NCI-H1105 (cell line): ENCODE results near the gene PCAT7.
"Not testable (repeated sequence)": the region's sequence is repeated elsewhere in the genome, so short reads cannot be mapped to it uniquely, and the experiment has no call there.

ENCODE experiments used
- DNase-seq: peaks from one replicate; lab custom pipeline; 2025; lab: John Stamatoyannopoulos, UW

Gene PCAT7

GRCh38 chr9:94554439-94555331, at the start of gene PCAT7:
Gene PCAT7, plus strand, starts transcription at chr9:94555083.
- peak; percentile 63 for DNase-seq

GRCh38 chr9:94506370-94506769, 48.5 kb upstream of the PCAT7 start:
- DNase-seq, result not testable (repeated sequence)

GRCh38 chr9:94507531-94508258, 47.2 kb upstream of the PCAT7 start:
- DNase-seq, result no peak

- no peak for DNase-seq
Measured at GRCh38 chr9:94511134-94511954, 43.5 kb upstream of the PCAT7 start.

- DNase-seq, result no peak
Measured at GRCh38 chr9:94511955-94512265, 43.0 kb upstream of the PCAT7 start.

- DNase-seq, result no peak
Measured at GRCh38 chr9:94514722-94515121, 40.2 kb upstream of the PCAT7 start.

- DNase-seq, result no peak
Measured at GRCh38 chr9:94517254-94517653, 37.6 kb upstream of the PCAT7 start.

GRCh38 chr9:94525396-94526035, 29.4 kb upstream of the PCAT7 start:
- no peak for DNase-seq

- DNase-seq, result no peak
Measured at GRCh38 chr9:94526271-94526670, 28.6 kb upstream of the PCAT7 start.

GRCh38 chr9:94526951-94527350, 27.9 kb upstream of the PCAT7 start:
- DNase-seq, result no peak

GRCh38 chr9:94528886-94529285, 26.0 kb upstream of the PCAT7 start:
- no peak for DNase-seq

GRCh38 chr9:94533155-94533554, 21.7 kb upstream of the PCAT7 start:
- no peak for DNase-seq

- no peak for DNase-seq
Measured at GRCh38 chr9:94533601-94534000, 21.3 kb upstream of the PCAT7 start.

- DNase-seq, result no peak
Measured at GRCh38 chr9:94534901-94535300, 20.0 kb upstream of the PCAT7 start.

GRCh38 chr9:94538908-94539307, 16.0 kb upstream of the PCAT7 start:
- DNase-seq, result no peak

GRCh38 chr9:94544335-94544734, 10.5 kb upstream of the PCAT7 start:
- not testable (repeated sequence) for DNase-seq

- DNase-seq, result no peak
Measured at GRCh38 chr9:94545940-94546339, 8.9 kb upstream of the PCAT7 start.

GRCh38 chr9:94553029-94553938, 1.6 kb upstream of the PCAT7 start:
- DNase-seq, result no peak

GRCh38 chr9:94554078-94554438, 825 bp upstream of the PCAT7 start:
- no peak for DNase-seq

- DNase-seq, result no peak
Measured at GRCh38 chr9:94557376-94557775, 2.5 kb downstream of the PCAT7 start.

- DNase-seq, result no peak
Measured at GRCh38 chr9:94560237-94560636, 5.4 kb downstream of the PCAT7 start.
